ENCODE measurements around the gene PNMA8A.

GRCh38 chr19:46469541-46470185 lies 1.7 kb downstream of the PNMA8A start:
- TF ChIP-seq CTCF (IDR thresholded peaks at IDR 0.05) (no peak), POLR2A (IDR thresholded peaks at IDR 0.05) (no peak)

Data from esophagus squamous epithelium (tissue), 4 donors.